HFFc6 (cell line): ENCODE data around the gene LTBP4. TPM values are rescaled to one million over a fixed set of nuclear protein-coding genes. Genes with fewer than 3 reads are reported as not detected.
"Not testable (repeated sequence)": the region's sequence is repeated elsewhere in the genome, so short reads cannot be mapped to it uniquely, and the experiment has no call there.

ENCODE experiments used
- DNase-seq: peaks from one replicate; pipeline ENCODE4 v3.0.0-alpha.2; 2018
- H3K27ac Mint-ChIP-seq: 2 replicates; pipeline ENCODE4 v1.8.0; 2020; ENCODE audit warnings: mild to moderate bottlenecking, mixed read lengths
- H3K27me3 Mint-ChIP-seq: 2 replicates; pipeline ENCODE4 v1.8.0; 2021; ENCODE audit warnings: mild to moderate bottlenecking, moderate library complexity, mixed read lengths; ENCODE audit not compliant: insufficient read depth
- H3K36me3 Mint-ChIP-seq: 2 replicates; pipeline ENCODE4 v1.8.0; 2021; ENCODE audit warnings: low read depth, mixed read lengths
- H3K4me1 Mint-ChIP-seq: 2 replicates; pipeline ENCODE4 v1.8.0; 2020; ENCODE audit warnings: low read depth, mixed read lengths
- H3K4me3 Mint-ChIP-seq: 2 replicates; pipeline ENCODE4 v1.8.0; 2020; ENCODE audit warnings: mild to moderate bottlenecking, moderate library complexity, mixed read lengths
- H3K9me3 Mint-ChIP-seq: 2 replicates; pipeline ENCODE4 v1.8.0; 2020; ENCODE audit warnings: mild to moderate bottlenecking, mixed read lengths
- CTCF ChIP-seq: fragments of 200-600 bp; sonication (generic); IDR thresholded peaks from 2 replicates; pipeline ENCODE4 v1.5.0; 2021; ENCODE audit warnings: antibody characterized with exemption, mild to moderate bottlenecking
- total RNA-seq, 6 experiments: library from RNA; stranded (reverse); fragmentation: NEBNext Ultra II Directional; extraction: Animal tissue kit (Norgen Biotek cat#: 25700); gene quantifications; 2 replicates in 1 of 6; 3 replicates in 5 of 6; pipeline ENCODE4 v1.2.3, GENCODE V29; 2021

LTBP4 gene
- total RNA-seq, 6 experiments from 2014 or later: 36.6 to 54.9 (median 51.4) TPM

- Mint-ChIP-seq H3K36me3 (peaks cover 21% of the 10 kb centered on the region), H3K9me3 (no peaks in the 10 kb centered on the region), H3K4me1 (peaks cover 15% of the 10 kb centered on the region), H3K27ac (no peak overlapping the region), H3K27me3 (peaks cover 1% of the 10 kb centered on the region), H3K4me3 (no peak overlapping the region)
- no peak for TF ChIP-seq CTCF
- no peak for DNase-seq
Measured at GRCh38 chr19:40621283-40621682, 20.1 kb downstream of the LTBP4 start.

- Mint-ChIP-seq H3K27ac (no peak overlapping the region), H3K36me3 (peaks cover 21% of the 10 kb centered on the region), H3K4me3 (no peak overlapping the region), H3K4me1 (peaks cover 15% of the 10 kb centered on the region), H3K9me3 (no peaks in the 10 kb centered on the region), H3K27me3 (peaks cover under 1% of the 10 kb centered on the region)
- TF ChIP-seq CTCF: no peak
- no peak for DNase-seq
Measured at GRCh38 chr19:40621966-40622772, 21.0 kb downstream of the LTBP4 start.

GRCh38 chr19:40622773-40623075, 21.6 kb downstream of the LTBP4 start:
- no peak overlapping the region for H3K4me3 Mint-ChIP-seq

GRCh38 chr19:40623403-40624251, 22.5 kb downstream of the LTBP4 start:
- Mint-ChIP-seq H3K36me3 (peaks cover 21% of the 10 kb centered on the region), H3K9me3 (no peaks in the 10 kb centered on the region), H3K4me1 (peaks cover 15% of the 10 kb centered on the region), H3K27ac (no peak overlapping the region), H3K4me3 (no peak overlapping the region), H3K27me3 (peaks cover 3% of the 10 kb centered on the region)
- TF ChIP-seq CTCF: no peak
- DNase-seq: no peak

More at GRCh38 chr19:40622773-40623075, 21.6 kb downstream of the LTBP4 start:
- TF ChIP-seq CTCF: no peak
- Mint-ChIP-seq H3K4me1 (peaks cover 15% of the 10 kb centered on the region), H3K27ac (no peak overlapping the region), H3K27me3 (peaks cover 3% of the 10 kb centered on the region), H3K36me3 (peaks cover 21% of the 10 kb centered on the region), H3K9me3 (no peaks in the 10 kb centered on the region)
- no peak for DNase-seq

GRCh38 chr19:40624369-40625153, 23.4 kb downstream of the LTBP4 start:
- H3K4me3 Mint-ChIP-seq, H3K27ac Mint-ChIP-seq, DNase-seq, H3K9me3 Mint-ChIP-seq, H3K27me3 Mint-ChIP-seq: not testable (repeated sequence)
- Mint-ChIP-seq H3K4me1 (peaks cover 15% of the 10 kb centered on the region), H3K36me3 (peaks cover 16% of the 10 kb centered on the region)
